Measurements from ENCODE around the gene CD300LB. TPM values are rescaled to one million over a fixed set of nuclear protein-coding genes. Genes with fewer than 3 reads are reported as not detected.

The CD300LB gene
- total RNA-seq, 2 donors from 2014 or later, result 0.64 to 0.80 TPM

GRCh38 chr17:74543891-74544760 is 12.9 kb upstream of the CD300LB start:
- Histone ChIP-seq H3K36me3 (no peaks in the 10 kb centered on the region), H3K4me3 (no peak overlapping the region), H3K4me1 (replicated peaks) (no peaks in the 10 kb centered on the region), H3K27ac (no peak overlapping the region), H3K9me3 (no peaks in the 10 kb centered on the region), H3K27me3 (replicated peaks; ENCODE audit: insufficient read depth) (no peaks in the 10 kb centered on the region)
- no peak for TF ChIP-seq CTCF (IDR thresholded peaks at IDR 0.05)
- intact Hi-C loops (cut with DNase I), result no loop called here
- no peak for DNase-seq (ENCODE audit: low spot score)
- 86% methylated on average over 18 of the region's 18 CpGs for WGBS

- TF ChIP-seq CTCF (IDR thresholded peaks at IDR 0.05) (no peak), POLR2A (IDR thresholded peaks at IDR 0.05) (no peak), POLR2AphosphoS5 (IDR thresholded peaks at IDR 0.05) (no peak)
- no peaks in the 10 kb centered on the region for H3K4me1 ChIP-seq (replicated peaks)
Observed at GRCh38 chr17:74543406-74543805, 12.1 kb upstream of the CD300LB start.

GRCh38 chr17:74542727-74543383 is 11.6 kb upstream of the CD300LB start:
- no peak for DNase-seq (ENCODE audit: low spot score)
- TF ChIP-seq POLR2AphosphoS5 (IDR thresholded peaks at IDR 0.05) (no peak), POLR2A (IDR thresholded peaks at IDR 0.05) (no peak), CTCF (IDR thresholded peaks at IDR 0.05) (no peak)
- Histone ChIP-seq H3K36me3 (no peaks in the 10 kb centered on the region), H3K27ac (no peak overlapping the region), H3K4me1 (replicated peaks) (no peaks in the 10 kb centered on the region), H3K9me3 (no peaks in the 10 kb centered on the region), H3K27me3 (replicated peaks; ENCODE audit: insufficient read depth) (no peaks in the 10 kb centered on the region), H3K4me3 (no peak overlapping the region)
- WGBS, result 87% methylated on average over 17 of the region's 17 CpGs
- intact Hi-C loops (cut with DNase I), result no loop called here

More at GRCh38 chr17:74543406-74543805, 12.1 kb upstream of the CD300LB start:
- Histone ChIP-seq H3K27ac (no peak overlapping the region), H3K9me3 (no peaks in the 10 kb centered on the region), H3K4me3 (no peak overlapping the region), H3K36me3 (no peaks in the 10 kb centered on the region), H3K27me3 (replicated peaks; ENCODE audit: insufficient read depth) (no peaks in the 10 kb centered on the region)
- intact Hi-C loops (cut with DNase I), result no loop called here
- no peak for DNase-seq (ENCODE audit: low spot score)
- WGBS, result 69% methylated on average over 14 of the region's 14 CpGs

GRCh38 chr17:74542166-74542565 is 10.9 kb upstream of the CD300LB start:
- H3K9me3 ChIP-seq, result no peaks in the 10 kb centered on the region
- no peak overlapping the region for H3K4me3 ChIP-seq
- intact Hi-C loops (cut with DNase I), result no loop called here
- WGBS, result 84% methylated on average over 5 of the region's 5 CpGs
- DNase-seq (ENCODE audit: low spot score), result no peak
- no peaks in the 10 kb centered on the region for H3K36me3 ChIP-seq
- no peaks in the 10 kb centered on the region for H3K27me3 ChIP-seq (replicated peaks; ENCODE audit: insufficient read depth)
- TF ChIP-seq POLR2A (IDR thresholded peaks at IDR 0.05) (no peak), POLR2AphosphoS5 (IDR thresholded peaks at IDR 0.05) (no peak), CTCF (IDR thresholded peaks at IDR 0.05) (no peak)
- H3K27ac ChIP-seq, result no peak overlapping the region
- no peaks in the 10 kb centered on the region for H3K4me1 ChIP-seq (replicated peaks)

Data from prostate gland (tissue), 2 donors.